CD4-positive, alpha-beta T cell treated with Interleukin-15 for 1 hour (primary cell): Measurements from ENCODE around the gene HPGD.

Experiments
- DNase-seq: peaks from one replicate; pipeline ENCODE4 v3.0.0-alpha.2; 2020

The HPGD gene

GRCh38 chr4:174522183-174523024 is at the start of gene HPGD:
HPGD (minus strand) TSS chr4:174522488; CDS start chr4:174522451, 37 bp downstream.
- peak; percentile 77 for DNase-seq

DNA sequence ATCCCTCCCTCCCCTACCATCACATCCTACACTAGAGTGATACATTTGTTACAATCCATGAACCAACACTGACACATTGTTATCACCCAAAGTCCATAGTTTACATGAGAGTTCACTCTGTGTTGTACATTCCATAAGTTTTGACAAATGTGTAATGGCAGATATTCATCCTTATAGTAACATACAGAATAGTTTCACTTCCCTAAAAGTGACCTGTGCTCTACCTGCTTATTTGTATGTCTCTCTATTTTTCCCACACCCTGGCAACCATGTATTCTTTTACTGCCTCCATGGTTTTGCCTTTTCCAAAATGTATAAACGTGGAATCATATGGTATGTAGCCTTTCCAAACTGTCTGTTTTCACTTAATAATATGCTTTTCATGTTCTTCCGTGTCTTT is 42.2 kb upstream of the HPGD start:
- no peak for DNase-seq

GRCh38 chr4:174563399-174563798 is 41.1 kb upstream of the HPGD start:
- DNase-seq, result no peak

DNA sequence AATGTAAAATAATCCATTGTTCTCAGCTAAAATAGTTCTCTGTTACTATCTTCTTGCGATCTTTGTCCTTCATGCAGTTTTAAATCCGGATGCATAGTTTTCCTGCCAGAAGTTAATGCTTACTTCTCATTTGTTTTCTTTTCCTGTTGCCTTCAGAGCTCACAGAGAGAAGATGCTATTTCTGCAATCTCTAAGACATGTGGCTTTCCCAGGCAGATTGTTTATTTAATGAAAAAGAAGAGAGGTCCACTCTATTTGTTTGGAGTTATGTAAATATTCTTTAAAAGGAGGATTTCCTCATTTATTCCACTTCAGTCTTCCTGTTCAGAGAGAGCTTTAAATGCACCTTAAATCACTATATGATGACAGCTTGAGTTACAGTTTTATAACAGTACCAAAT is 39.3 kb upstream of the HPGD start:
- DNase-seq, result no peak

DNA sequence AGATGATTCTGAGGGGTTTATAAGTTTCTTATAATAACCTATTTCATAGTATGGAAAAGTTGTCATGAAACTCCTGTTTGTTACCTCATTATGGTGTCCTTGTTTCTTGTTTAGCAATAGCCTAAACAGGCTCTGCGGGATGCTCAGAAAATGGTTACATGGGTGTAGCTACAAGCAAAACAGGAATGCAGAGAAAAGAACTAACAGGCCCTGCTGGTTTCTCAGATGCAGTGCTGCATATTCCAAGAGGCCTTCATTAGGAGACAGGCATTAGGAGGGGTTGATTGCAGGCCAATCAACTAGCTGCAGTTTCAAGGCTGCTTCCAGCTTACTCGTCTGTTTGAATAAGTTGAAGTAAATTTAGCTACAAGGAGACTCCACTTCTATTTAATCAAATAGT is 37.6 kb upstream of the HPGD start:
- DNase-seq, result no peak

DNA sequence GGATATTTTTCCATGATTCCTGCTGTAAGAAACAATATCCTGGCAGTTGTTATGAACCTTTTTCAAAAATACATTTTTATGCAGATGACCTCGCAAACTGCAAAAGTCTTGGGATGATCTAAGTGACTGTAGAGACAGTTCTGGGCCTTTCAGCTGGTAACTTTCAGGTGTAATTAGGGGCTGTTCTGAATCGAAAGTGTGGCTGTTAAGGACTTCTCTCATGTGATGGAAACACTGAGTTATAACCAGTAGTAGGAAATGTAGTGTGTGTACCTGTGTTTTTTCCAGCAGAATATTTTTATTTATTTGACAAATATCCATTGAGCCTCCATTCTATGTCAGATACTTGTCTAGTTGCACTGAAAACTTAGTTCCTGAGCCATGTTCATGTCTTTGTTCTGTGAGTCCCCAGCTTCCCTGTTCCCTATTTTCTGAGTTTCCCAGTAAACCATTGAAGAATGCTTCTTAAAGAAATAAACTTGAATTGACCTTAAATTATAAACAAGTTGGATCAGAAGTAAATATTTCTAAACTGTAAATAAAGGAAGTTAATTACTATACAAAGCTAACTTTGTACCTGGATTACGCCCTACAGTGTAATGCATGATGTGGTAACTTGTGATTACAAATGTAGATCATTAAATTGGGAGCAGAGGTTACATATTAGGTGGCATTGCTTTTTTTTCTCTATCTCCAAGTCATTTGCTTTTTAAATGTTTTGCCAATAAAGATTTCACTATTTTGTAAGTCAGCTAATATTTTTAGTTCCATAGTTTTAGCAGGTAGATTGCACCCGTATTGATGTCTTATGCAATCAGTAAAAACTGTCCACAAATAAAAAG is 33.7 kb upstream of the HPGD start:
- DNase-seq, result no peak

GRCh38 chr4:174554231-174554728 is 32.0 kb upstream of the HPGD start:
- no peak for DNase-seq

- no peak for DNase-seq
These were observed 31.5 kb upstream of the HPGD start for GRCh38 chr4:174553828-174554227.

GRCh38 chr4:174553031-174553430 is 30.7 kb upstream of the HPGD start:
- DNase-seq, result no peak

GRCh38 chr4:174550541-174550940 is 28.3 kb upstream of the HPGD start:
- DNase-seq, result no peak

GRCh38 chr4:174549721-174550120 is 27.4 kb upstream of the HPGD start:
- no peak for DNase-seq

GRCh38 chr4:174545268-174545667 is 23.0 kb upstream of the HPGD start:
- DNase-seq, result no peak

DNA sequence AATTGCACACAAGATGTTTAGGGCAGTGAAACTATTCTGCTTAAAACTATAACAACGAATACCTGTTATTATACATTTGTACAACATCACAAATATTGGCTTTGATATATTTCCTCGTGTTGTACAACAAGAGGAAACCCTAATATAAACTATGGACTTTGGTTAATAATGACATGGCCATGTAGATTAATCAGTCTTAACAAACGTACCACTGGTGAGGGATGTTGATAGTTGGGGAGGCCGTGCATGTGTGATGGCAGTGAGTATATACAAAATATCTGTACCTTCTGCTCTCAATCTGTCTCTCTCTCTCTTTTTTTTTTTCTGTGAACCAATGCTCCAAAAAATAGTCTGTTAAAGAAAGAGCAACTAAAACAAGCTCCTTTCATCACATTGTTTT is 22.2 kb upstream of the HPGD start:
- no peak for DNase-seq

DNA sequence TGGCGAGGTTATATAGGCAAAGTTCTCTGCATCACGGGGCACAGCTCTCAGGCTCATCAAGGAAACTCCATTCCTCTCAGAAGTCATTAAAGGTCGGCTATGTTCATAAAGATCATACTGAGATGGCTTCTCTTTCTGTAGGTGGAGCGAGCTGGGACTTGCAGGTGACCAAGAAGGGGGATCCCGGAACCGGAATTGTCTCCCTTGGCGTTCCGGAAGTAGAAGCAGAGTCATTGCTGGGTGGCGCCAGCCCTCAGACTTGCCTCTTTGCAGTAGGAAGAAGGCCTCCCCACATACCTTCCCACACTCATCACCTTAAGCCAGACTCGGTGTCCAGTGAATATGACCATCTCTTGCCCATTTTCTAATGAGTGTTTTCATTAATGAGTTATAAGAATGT is 17.9 kb upstream of the HPGD start:
- no peak for DNase-seq

DNA sequence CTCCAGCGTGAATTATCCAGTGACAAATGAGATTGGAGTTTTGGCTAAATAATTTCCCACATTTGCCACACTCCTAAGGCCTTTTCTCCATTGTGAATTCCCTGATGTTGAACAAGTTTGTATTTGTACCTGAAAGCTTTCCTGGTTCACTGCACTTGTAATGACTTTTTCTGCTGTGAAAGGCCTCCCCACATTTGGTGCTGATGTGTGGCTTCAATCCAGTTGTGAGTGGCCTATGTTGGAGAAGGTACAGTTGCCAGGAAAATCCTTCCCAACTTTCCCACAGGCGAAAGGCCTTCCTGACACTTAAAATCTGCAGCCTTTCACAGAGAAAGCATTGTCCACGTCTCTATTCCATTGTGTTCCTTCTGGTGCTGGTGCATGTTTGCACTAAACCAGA is 17.3 kb upstream of the HPGD start:
- DNase-seq, result no peak

DNA sequence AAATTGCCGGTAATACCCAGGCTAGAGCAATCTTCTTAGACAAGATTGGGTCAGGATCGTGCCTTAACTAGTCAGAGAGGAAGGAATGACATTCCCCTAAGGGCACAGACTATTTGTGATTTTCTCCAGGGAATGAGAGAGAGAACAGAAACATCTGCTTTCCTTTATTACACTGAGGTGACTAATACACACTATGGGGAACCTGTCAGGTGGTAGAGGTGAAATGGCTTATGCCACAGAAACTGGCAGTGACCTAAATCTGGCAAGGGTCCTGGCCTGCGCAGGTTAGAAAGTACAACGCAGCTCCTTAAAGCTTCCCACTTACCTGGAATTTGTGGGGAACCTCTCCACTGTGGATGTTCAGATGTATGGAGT is 16.6 kb upstream of the HPGD start:
- no peak for DNase-seq

DNA sequence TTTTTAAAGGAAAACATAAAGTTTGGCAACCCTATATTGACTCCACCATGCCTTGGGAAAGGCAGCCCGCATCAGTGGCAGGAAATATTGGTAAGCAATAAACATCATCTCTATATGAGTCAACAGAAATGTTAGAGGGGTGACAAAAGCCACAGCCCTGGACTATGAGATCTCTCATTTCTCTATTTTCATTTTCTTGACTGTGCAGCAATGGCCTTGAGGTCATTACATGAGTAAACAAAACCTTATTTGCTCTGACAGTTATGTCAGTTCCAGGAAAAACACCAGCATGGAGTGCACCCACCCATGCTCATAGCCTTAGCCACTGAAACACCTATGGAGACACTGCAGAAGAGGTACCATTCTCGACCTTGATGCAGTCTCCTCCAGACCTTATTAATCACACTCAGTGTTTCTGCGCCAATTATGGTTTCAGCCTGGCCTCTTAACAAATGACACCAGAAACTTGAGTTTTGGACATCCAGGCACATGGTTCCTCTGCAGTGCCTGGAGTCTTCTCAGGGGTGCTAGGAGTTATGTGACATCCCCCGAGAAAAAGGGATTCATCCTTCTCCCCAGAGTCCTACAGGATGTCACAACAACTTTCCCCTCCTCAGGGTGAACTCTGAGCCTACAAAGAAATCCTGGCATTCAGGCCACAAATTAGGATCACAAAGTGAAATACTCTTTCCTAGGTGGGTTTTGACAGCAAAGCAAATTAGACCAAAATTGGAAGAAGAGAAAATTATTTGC is 16.0 kb upstream of the HPGD start:
- DNase-seq, result no peak

DNA sequence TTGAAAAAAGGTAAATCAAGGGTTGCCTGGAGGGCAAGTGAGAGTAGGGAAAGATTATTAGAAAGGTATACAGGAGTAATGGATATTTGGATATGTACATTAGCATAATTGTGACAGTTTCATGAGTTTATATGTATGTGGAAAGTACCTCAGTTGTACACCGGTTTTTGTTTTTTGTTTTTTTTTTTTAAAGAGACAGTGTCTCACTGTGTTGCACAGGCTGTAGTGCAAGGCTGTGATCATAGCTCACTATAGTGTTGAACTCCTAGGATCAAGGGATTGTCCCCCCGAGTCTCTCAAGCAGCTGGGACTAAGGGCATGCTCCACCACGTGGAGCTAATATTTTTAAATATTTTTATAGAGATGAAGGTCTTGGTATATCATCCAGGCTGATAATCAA is 15.3 kb upstream of the HPGD start:
- DNase-seq, result no peak

DNA sequence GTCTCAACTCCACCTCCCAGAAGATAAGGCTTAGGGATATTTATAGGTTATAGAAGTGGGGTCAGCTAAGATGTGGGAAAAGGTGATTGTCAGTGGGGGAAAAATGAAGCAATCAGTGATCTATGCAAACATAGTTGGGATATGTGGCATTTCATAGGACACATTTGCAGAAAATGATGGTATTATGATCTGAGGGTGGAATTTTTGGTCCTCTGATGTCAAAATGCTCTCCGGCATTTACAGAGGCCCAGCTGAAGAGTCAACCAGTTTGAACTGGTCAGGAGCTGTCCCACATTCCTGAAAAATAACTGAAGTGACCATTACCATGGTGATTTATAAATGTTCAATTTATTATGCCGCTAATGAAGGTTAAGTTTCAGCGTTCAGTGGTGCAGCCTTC is 12.2 kb upstream of the HPGD start:
- DNase-seq, result no peak

DNA sequence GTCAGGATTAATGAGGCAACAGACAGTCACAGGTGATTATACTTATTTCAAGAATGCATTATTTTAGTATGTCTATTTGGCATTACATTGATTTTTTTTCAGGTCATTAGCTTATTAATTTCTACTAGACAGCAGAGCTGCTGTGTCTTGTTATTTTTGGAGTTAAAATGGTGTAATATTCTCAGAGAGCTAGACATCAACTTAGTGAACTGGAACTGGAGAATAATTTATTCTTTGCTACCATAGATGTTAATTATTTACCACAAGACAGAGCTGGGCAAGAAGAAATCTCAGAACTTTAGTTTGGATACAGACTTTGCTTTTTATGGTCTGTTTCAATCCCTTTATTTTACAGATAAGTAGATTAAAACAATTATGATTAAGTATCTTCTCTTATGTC is 10.2 kb upstream of the HPGD start:
- no peak for DNase-seq

GRCh38 chr4:174531486-174531885 is 9.2 kb upstream of the HPGD start:
- DNase-seq, result no peak

GRCh38 chr4:174528226-174528625 is 5.9 kb upstream of the HPGD start:
- no peak for DNase-seq

- DNase-seq, result no peak
These were observed 4.4 kb upstream of the HPGD start for GRCh38 chr4:174526731-174527130.
